Endothelial cell of umbilical vein (primary cell): ENCODE measurements around the gene DIP2A. TPM values are rescaled to one million over a fixed set of nuclear protein-coding genes. Genes with fewer than 3 reads are reported as not detected.

ENCODE experiments used
- BruUV-seq: library from RNA; stranded (reverse); fragments of 400-500 nt; replicated peaks from 2 replicates; lab custom pipeline; 2021; lab: Mats Ljungman, UMichigan
- CTCF ChIA-PET: fragments of 300-600, 350-600 bp; sonication (Branson Sonifier 250); formaldehyde crosslinking; loops from one replicate; lab custom pipeline; 2021; ENCODE audit warnings: antibody characterized with exemption, inconsistent platforms; lab: Charles Lee
- POLR2A ChIA-PET: fragments of 300-600, 350-600 bp; sonication (Branson Sonifier 250); formaldehyde crosslinking; loops from one replicate; lab custom pipeline; 2021; ENCODE audit warnings: antibody characterized with exemption, inconsistent platforms; lab: Charles Lee
- DNase-seq: peaks from one replicate; pipeline ENCODE4 v3.0.0-alpha.2; 2011; ENCODE audit warnings: low read depth, low spot score
- FAIRE-seq: peaks from 2 replicates; lab custom pipeline; 2011; peaks lifted over from hg19 to GRCh38; lab: Jason Lieb, UNC
- H2AFZ ChIP-seq: 2 replicates; pipeline ENCODE4 v1.6.0; 2012; ENCODE audit warnings: low read depth, low read length, control low read depth, inconsistent platforms
- H3K27ac ChIP-seq: 2 replicates; pipeline ENCODE4 v1.5.1; 2011; ENCODE audit warnings: low read depth, mild to moderate bottlenecking, control low read depth, low read length, moderate library complexity; ENCODE audit not compliant: insufficient read depth
- H3K27me3 ChIP-seq, 2 experiments: 2 replicates each; pipeline versions ENCODE4 v1.6.0 to v1.6.1; 2011; ENCODE audit warnings: low read length in 2 of 2, mixed read lengths in 1 of 2; ENCODE audit not compliant: control insufficient read depth in 2 of 2, insufficient read depth in 2 of 2
- H3K36me3 ChIP-seq, 2 experiments: 2 replicates in 1 of 2; 3 replicates in 1 of 2; pipeline ENCODE4 v1.5.1; 2011; ENCODE audit warnings: low read length in 2 of 2, mild to moderate bottlenecking in 1 of 2, moderate library complexity in 1 of 2; ENCODE audit not compliant: control insufficient read depth in 2 of 2, insufficient read depth in 2 of 2; ENCODE audit errors: extremely low read depth in 1 of 2
- H3K4me1 ChIP-seq: 3 replicates; pipeline ENCODE4 v1.5.1; 2011; ENCODE audit warnings: mild to moderate bottlenecking, low read length; ENCODE audit not compliant: control insufficient read depth, insufficient read depth; ENCODE audit errors: extremely low read depth
- H3K4me2 ChIP-seq: 2 replicates; pipeline ENCODE4 v1.6.1; 2011; ENCODE audit warnings: low read length, control low read depth, mixed read lengths; ENCODE audit not compliant: insufficient read depth
- H3K4me3 ChIP-seq, 3 experiments: fragments of 200-600 bp in 1 of 3; sonication (generic), shearing (Covaris generic) in 1 of 3; replicated peaks in 1 of 3; 2 replicates each; pipeline ENCODE4 v1.5.1; 2011 to 2016; ENCODE audit warnings: control low read depth in 3 of 3, low read length in 3 of 3, mild to moderate bottlenecking in 2 of 3, inconsistent platforms in 1 of 3, low read depth in 1 of 3, moderate library complexity in 1 of 3; ENCODE audit not compliant: insufficient read depth in 1 of 3
- H3K79me2 ChIP-seq: 2 replicates; pipeline ENCODE4 v1.6.0; 2012; ENCODE audit warnings: low read length, inconsistent platforms; ENCODE audit not compliant: control insufficient read depth, insufficient read depth
- H3K9ac ChIP-seq: replicated peaks from 2 replicates; pipeline ENCODE3; 2011; ENCODE audit warnings: low read length, control low read depth; ENCODE audit not compliant: insufficient read depth; ENCODE audit errors: extremely low read depth
- H3K9me1 ChIP-seq: replicated peaks from 3 replicates; pipeline ENCODE4 v1.6.0; 2011; ENCODE audit warnings: mild to moderate bottlenecking, low read length; ENCODE audit not compliant: control insufficient read depth, insufficient read depth; ENCODE audit errors: extremely low read depth
- H3K9me3 ChIP-seq: replicated peaks from 2 replicates; pipeline ENCODE4 v1.5.1; 2012; ENCODE audit warnings: low read length, inconsistent platforms; ENCODE audit not compliant: control insufficient read depth, insufficient read depth
- H4K20me1 ChIP-seq: replicated peaks from 2 replicates; pipeline ENCODE3; 2011; ENCODE audit warnings: mild to moderate bottlenecking, low read length; ENCODE audit not compliant: control insufficient read depth, insufficient read depth; ENCODE audit errors: extremely low read depth
- CTCF ChIP-seq, 2 donors: IDR thresholded peaks; 1 replicate in 1 of 2; 2 replicates in 1 of 2; pipeline ENCODE4 v1.5.1; 2011; ENCODE audit warnings: low read length in 2 of 2, mild to moderate bottlenecking in 2 of 2, moderate library complexity in 2 of 2, control low read depth in 1 of 2, inconsistent platforms in 1 of 2, low read depth in 1 of 2; ENCODE audit not compliant: insufficient read depth in 1 of 2; ENCODE audit errors: extremely low read depth in 1 of 2
- FOS ChIP-seq: IDR thresholded peaks from 2 replicates; pipeline ENCODE4 v1.6.1; 2011; ENCODE audit warnings: mild to moderate bottlenecking, low read length, moderate library complexity, borderline replicate concordance; ENCODE audit not compliant: insufficient read depth
- GATA2 ChIP-seq: IDR thresholded peaks from 2 replicates; pipeline ENCODE4 v1.7.0; 2011; ENCODE audit warnings: low read depth, mild to moderate bottlenecking, moderate library complexity, mixed read lengths, low read length; ENCODE audit not compliant: insufficient read length, insufficient read depth
- JUN ChIP-seq: IDR thresholded peaks from 2 replicates; pipeline ENCODE4 v1.6.1; 2011; ENCODE audit warnings: borderline replicate concordance, low read depth; ENCODE audit not compliant: insufficient read length, insufficient read depth
- MYC ChIP-seq: IDR thresholded peaks from one replicate; pipeline ENCODE4 v1.6.1; 2011; ENCODE audit warnings: mild to moderate bottlenecking, low read depth, low read length
- POLR2AphosphoS5 ChIP-seq: IDR thresholded peaks from 2 replicates; pipeline ENCODE4 v1.6.1; 2012; ENCODE audit warnings: low read depth, mild to moderate bottlenecking, control low read depth, low read length, moderate library complexity; ENCODE audit not compliant: insufficient read depth
- dilution Hi-C: fragments of 300-500 bp; cut with MboI; formaldehyde crosslinking; loops from one replicate; pipeline ENCODE4 v1.15.0; 2019; ENCODE audit warnings: low sequenced_read_pairs; ENCODE audit not compliant: extremely low pct_ligation_motif_present
- intact Hi-C: fragments of 100-400 bp; cut with micrococcal nuclease; formaldehyde crosslinking; loops from one replicate; pipeline ENCODE4 v1.10.0; 2022
- polyA plus RNA-seq, 4 experiments: library from polyadenylated mRNA; depleted of rRNA in 3 of 4; stranded (reverse) in 3 of 4; unstranded in 1 of 4; fragments of >200 nt; gene quantifications; 2 replicates each; pipeline versions ENCODE4 v1.2.1 to v1.2.3, GENCODE V29; 2011 to 2012; ENCODE audit warnings: missing spikeins in 1 of 4
- total RNA-seq: library from RNA; stranded (reverse); gene quantifications from 2 replicates; pipeline ENCODE4 v1.2.3, GENCODE V29; 2021
- TF ChIP-seq, protein P1 (sequence below): IDR thresholded peaks from 2 replicates; pipeline ENCODE4 v1.6.1; 2011; ENCODE audit not compliant: insufficient read depth, insufficient read length

The DIP2A gene
- total and polyA plus RNA-seq, 2 donors (not counting 3 experiments of a cell fraction or from before 2014, with no cell fraction given): 34.5 to 62.1 TPM

DNA sequence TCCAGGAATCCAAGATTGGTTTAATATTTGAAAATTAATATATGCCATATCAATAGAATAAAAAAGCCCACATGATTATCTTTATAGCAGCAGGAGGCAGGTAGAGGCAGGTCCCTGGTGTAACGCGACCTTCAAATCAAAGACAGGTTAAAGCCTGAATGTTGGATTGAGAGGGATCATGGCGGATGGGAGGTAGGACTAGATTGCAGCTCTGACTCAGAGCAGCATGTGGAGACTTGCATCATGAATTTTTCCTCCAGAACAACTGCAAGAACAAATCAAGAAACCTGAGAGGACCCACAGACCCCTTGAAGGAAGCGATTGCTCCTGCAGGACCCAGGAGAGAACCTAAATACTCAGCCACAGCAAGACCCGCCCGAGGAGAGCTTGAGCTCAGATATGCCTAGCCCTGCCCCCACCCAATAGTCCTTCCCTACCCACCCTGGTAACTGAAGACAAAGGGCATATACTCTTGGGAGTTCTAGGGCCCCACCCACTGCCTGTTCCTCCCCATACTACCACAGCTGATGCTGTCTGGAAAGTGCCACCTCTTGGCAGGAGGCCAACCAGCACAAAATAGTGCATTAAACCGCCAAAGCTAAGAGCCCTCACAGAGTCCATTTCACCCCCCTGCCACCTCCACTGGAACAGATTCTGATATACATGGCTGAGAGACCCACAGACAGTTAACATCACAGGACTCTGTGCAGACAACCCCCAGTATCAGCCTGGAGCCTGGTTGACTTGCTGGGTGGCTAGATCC lies 126.7 kb downstream of the DIP2A start:
- intact Hi-C loops: no loop called here
- Histone ChIP-seq H4K20me1 (no peaks in the 10 kb centered on the region), H3K4me1 (no peaks in the 10 kb centered on the region), H3K4me3 (no peak overlapping the region), H3K27me3 (no peaks in the 10 kb centered on the region), H3K27ac (no peak overlapping the region), H3K9me3 (no peaks in the 10 kb centered on the region), H3K9ac (no peak overlapping the region), H3K9me1 (no peaks in the 10 kb centered on the region), H3K79me2 (no peaks in the 10 kb centered on the region), H3K36me3 (peaks cover 0 to 3% of the 10 kb centered on the region in 2 experiments), H3K4me2 (no peak overlapping the region), H2AFZ (no peak overlapping the region)
- no peak for TF ChIP-seq CTCF (IDR thresholded peaks at IDR 0.05; ENCODE audit: extremely low read depth in 1 of 2, insufficient read depth in 1 of 2, low read depth in 1 of 2, low read length in 2 of 2)
- no peak for TF ChIP-seq MYC
- TF ChIP-seq FOS: no peak
- TF ChIP-seq, protein P1, sequence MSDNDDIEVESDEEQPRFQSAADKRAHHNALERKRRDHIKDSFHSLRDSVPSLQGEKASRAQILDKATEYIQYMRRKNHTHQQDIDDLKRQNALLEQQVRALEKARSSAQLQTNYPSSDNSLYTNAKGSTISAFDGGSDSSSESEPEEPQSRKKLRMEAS: no peak
- no peak for TF ChIP-seq JUN
- no peak for TF ChIP-seq POLR2AphosphoS5
- peak; percentile 16 for TF ChIP-seq GATA2
- CTCF ChIA-PET: interaction anchor here (1.2 to 1.3 kb wide), 2 partner anchors 9 to 13 kb away, joined by 3 to 5 read pairs; no protein-coding TSS in a partner anchor
- no TSS peak for BruUV-seq
- dilution Hi-C loops: no loop called here
- POLR2A ChIA-PET: interaction anchor here (0.7 kb wide), 1 partner anchor 43 kb away, joined by 4 read pairs; no protein-coding TSS in a partner anchor
- no peak for FAIRE-seq
- DNase-seq: no peak
